NK-92 (cell line): ENCODE measurements around the gene PRIMA1.

Experiments used
- DNase-seq: peaks from one replicate; lab custom pipeline; 2025; ENCODE audit not compliant: unreplicated experiment; lab: John Stamatoyannopoulos, UW

Gene PRIMA1

GRCh38 chr14:93759719-93760307 is 28.5 kb downstream of the PRIMA1 start:
- DNase-seq = no peak

GRCh38 chr14:93757206-93757605 is 31.1 kb downstream of the PRIMA1 start:
- DNase-seq = no peak

- no peak for DNase-seq
Measured at GRCh38 chr14:93753647-93754046, 34.6 kb downstream of the PRIMA1 start.

- DNase-seq = no peak
Measured at GRCh38 chr14:93752980-93753561, 35.2 kb downstream of the PRIMA1 start.

- DNase-seq = no peak
Measured at GRCh38 chr14:93751946-93752655, 36.2 kb downstream of the PRIMA1 start.

- DNase-seq = no peak
Measured at GRCh38 chr14:93749076-93749420, 39.2 kb downstream of the PRIMA1 start.

GRCh38 chr14:93748208-93749075 is 39.8 kb downstream of the PRIMA1 start:
- no peak for DNase-seq

GRCh38 chr14:93747560-93747959 is 40.7 kb downstream of the PRIMA1 start:
- DNase-seq = no peak

GRCh38 chr14:93747102-93747501 is 41.2 kb downstream of the PRIMA1 start:
- DNase-seq = no peak

GRCh38 chr14:93745603-93746273 is 42.5 kb downstream of the PRIMA1 start:
- DNase-seq = no peak

GRCh38 chr14:93744876-93745275 is 43.4 kb downstream of the PRIMA1 start:
- DNase-seq = no peak

GRCh38 chr14:93744176-93744575 is 44.1 kb downstream of the PRIMA1 start:
- no peak for DNase-seq

GRCh38 chr14:93743270-93744060 is 44.8 kb downstream of the PRIMA1 start:
- no peak for DNase-seq

GRCh38 chr14:93742761-93743160 is 45.5 kb downstream of the PRIMA1 start:
- DNase-seq = no peak

GRCh38 chr14:93741556-93742230 is 46.6 kb downstream of the PRIMA1 start:
- no peak for DNase-seq

GRCh38 chr14:93737634-93738033 is 50.7 kb downstream of the PRIMA1 start:
- no peak for DNase-seq

- no peak for DNase-seq
Measured at GRCh38 chr14:93736378-93737014, 51.8 kb downstream of the PRIMA1 start.

GRCh38 chr14:93735206-93735605 is 53.1 kb downstream of the PRIMA1 start:
- no peak for DNase-seq

- no peak for DNase-seq
Measured at GRCh38 chr14:93734086-93734822, 54.0 kb downstream of the PRIMA1 start.
